Thyroid gland (tissue), 4 donors: ENCODE measurements around the gene MRNIP.

ENCODE experiments used
- POLR2A ChIP-seq, 2 donors: fragments of 450-650 bp; IDR thresholded peaks; one replicate each; pipeline ENCODE4 v1.6.1; 2017; ENCODE audit warnings: antibody characterized with exemption in 2 of 2, mild to moderate bottlenecking in 2 of 2, moderate library complexity in 1 of 2
- TF ChIP-seq, protein P1 (sequence below), 6 experiments: fragments of 200-600 bp in 3 of 6; fragments of 450-650 bp in 3 of 6; sonication (generic) in 3 of 6; IDR thresholded peaks; one replicate each; pipeline ENCODE4 v1.5.1; 2016 to 2019; ENCODE audit warnings: antibody characterized with exemption in 6 of 6, mild to moderate bottlenecking in 2 of 6, inconsistent platforms in 1 of 6, moderate library complexity in 1 of 6

DNA sequence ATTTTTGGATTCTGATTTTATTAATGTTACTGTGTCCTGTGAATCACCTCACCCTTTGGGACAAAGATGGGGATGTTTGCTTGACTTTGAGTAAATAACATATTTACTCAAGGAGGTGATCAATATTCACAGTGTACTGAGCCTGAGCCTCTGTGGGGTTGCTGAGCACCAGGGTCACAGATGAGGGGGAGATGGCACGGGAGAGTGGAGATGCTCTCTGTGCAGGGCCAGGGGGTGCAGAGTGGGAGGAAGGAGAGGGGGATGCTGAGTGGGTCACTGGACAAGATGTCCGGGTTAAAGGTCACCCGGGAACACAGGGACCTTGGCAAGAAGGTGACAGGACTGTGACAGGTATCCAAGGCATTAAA, 33.9 kb downstream of the MRNIP start:
- TF ChIP-seq, protein P1, sequence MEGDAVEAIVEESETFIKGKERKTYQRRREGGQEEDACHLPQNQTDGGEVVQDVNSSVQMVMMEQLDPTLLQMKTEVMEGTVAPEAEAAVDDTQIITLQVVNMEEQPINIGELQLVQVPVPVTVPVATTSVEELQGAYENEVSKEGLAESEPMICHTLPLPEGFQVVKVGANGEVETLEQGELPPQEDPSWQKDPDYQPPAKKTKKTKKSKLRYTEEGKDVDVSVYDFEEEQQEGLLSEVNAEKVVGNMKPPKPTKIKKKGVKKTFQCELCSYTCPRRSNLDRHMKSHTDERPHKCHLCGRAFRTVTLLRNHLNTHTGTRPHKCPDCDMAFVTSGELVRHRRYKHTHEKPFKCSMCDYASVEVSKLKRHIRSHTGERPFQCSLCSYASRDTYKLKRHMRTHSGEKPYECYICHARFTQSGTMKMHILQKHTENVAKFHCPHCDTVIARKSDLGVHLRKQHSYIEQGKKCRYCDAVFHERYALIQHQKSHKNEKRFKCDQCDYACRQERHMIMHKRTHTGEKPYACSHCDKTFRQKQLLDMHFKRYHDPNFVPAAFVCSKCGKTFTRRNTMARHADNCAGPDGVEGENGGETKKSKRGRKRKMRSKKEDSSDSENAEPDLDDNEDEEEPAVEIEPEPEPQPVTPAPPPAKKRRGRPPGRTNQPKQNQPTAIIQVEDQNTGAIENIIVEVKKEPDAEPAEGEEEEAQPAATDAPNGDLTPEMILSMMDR (IDR thresholded peaks at IDR 0.05): no peak
- no peak for TF ChIP-seq POLR2A (IDR thresholded peaks at IDR 0.05)
